ENCODE results near the gene SPRED3. TPM values are rescaled to one million over a fixed set of nuclear protein-coding genes. Genes with fewer than 3 reads are reported as not detected.
A peak's percentile ranks its signal among the peaks of the same experiment; 100 is the strongest.
"Not testable (repeated sequence)": the region's sequence is repeated elsewhere in the genome, so short reads cannot be mapped to it uniquely, and the experiment has no call there.

Gene SPRED3
- 1.1 and 1.2 TPM in 2 replicates for total RNA-seq
- 0.30 TPM for total RNA-seq (2013)
- 1.7 and 2.0 TPM in 2 replicates for polyA plus RNA-seq
- 0.09 and 1.1 TPM in 2 replicates for polyA minus RNA-seq

DNA sequence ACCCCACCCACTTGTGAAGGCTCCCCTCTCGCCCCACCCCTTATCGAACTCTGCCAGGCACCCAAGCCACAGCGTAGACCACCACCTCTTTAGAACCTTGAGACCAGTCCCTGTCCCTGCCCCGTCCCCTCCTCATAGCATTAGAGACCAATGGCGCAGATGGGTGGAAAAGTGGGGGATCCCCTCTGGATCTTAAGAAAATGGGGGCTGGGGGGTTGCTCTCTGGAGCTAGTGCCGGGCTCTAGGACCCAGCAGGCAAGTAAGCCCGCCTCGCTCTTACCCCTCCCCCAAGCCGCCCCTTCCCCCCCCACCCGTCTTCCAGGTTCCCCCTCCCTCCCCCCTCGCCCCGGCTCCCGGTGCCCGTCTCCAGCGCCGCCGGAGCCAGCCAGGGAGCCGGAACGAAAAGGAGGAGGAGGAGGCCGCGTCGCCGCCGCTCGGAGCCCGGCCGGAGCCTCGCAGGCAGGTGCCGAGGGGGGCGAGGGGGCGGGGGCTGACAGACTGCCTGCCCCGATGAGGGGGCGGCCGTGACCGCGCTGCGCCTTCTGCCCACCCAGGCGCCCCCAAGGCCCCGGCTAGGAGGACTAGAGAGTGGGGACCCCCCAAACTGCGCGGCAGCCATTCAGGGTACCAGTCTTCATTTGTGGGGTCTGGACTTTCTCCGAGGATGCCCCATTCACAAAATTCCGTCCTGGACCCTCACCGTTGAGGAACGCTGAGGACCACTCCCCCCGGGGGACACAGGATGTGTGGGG lies at the start of gene SPRED3:
TSS of gene SPRED3 (plus strand) at position 349 of the 752 bp plus-strand sequence. CDS start 1,606 bp downstream, outside the sequence.
- CTCF ChIA-PET, result interaction anchor here (1.1 to 2.3 kb wide), 3 partner anchors 9 to 53 kb away, joined by 3 to 20 read pairs (median 4); partner anchors contain the start of genes CATSPERG and FAM98C
- peak within 1 kb of the TSS; percentile 53 for H2AFZ ChIP-seq (ENCODE audit: insufficient read depth, low read depth, low read length, poor library complexity, severe bottlenecking)

DNA sequence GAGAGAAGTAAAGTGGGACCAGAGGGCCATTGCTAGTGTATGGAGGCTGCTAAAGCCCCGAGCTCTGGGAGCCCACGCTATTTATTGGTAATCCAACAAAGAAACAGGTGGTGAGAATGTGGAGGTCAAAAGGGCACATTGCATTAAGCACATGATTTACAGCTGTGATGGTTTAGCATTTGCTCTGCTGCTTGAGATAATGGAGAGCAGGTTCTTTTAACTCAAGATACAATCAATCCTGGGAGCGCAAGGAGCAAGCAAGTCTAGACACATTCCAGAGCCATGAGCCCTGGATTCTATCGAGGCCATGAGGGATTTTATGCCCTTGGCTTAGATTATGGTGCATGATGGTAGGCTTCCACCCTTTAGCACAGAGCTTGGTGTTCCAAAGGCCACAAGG lies 49.5 kb upstream of the SPRED3 start:
- H3K4me3 Mint-ChIP-seq; H2AFZ ChIP-seq (ENCODE audit: insufficient read depth, low read depth, low read length, poor library complexity, severe bottlenecking); H3K4me3 ChIP-seq (ENCODE audit: control extremely low read depth in 1 of 5, extremely low read depth in 1 of 5, insufficient read depth in 1 of 5, low read depth in 2 of 5, low read length in 4 of 5); H3K27ac Mint-ChIP-seq; ATAC-seq (ENCODE audit: low read depth); H4K20me1 ChIP-seq (ENCODE audit: control insufficient read depth, insufficient read depth, low read length, poor library complexity, severe bottlenecking); H3K27ac ChIP-seq (ENCODE audit: low read length in 2 of 2); H3K4me2 ChIP-seq (replicated peaks; ENCODE audit: low read depth, low read length, poor library complexity, severe bottlenecking); H3K9me3 Mint-ChIP-seq (ENCODE audit: insufficient read depth); H3K27me3 Mint-ChIP-seq; H3K9ac ChIP-seq (ENCODE audit: low read length); H3K27me3 ChIP-seq (replicated peaks in 1 of 4; ENCODE audit: control extremely low read depth in 1 of 4, control insufficient read depth in 3 of 4, insufficient read depth in 4 of 4, low read length in 3 of 4); H3K36me3 ChIP-seq (replicated peaks in 1 of 2; ENCODE audit: control extremely low read depth in 1 of 2, control insufficient read depth in 1 of 2, extremely low read depth in 1 of 2, insufficient read depth in 2 of 2, low read length in 1 of 2); DNase-seq; H3K79me2 ChIP-seq (ENCODE audit: control insufficient read depth, insufficient read depth, low read length); H3K9me3 ChIP-seq (ENCODE audit: control extremely low read depth in 1 of 3, control insufficient read depth in 2 of 3, insufficient read depth in 1 of 3, low read length in 2 of 3): not testable (repeated sequence)
- 92% methylated on average over 2 of the region's 4 CpGs for WGBS (ENCODE audit: insufficient coverage)
- peaks cover 5 to 11% of the 10 kb centered on the region in 2 donors for H3K4me1 ChIP-seq (ENCODE audit: control insufficient read depth in 2 of 2, insufficient read depth in 2 of 2, low read length in 2 of 2)
- intact Hi-C loops (cut with micrococcal nuclease), result loop anchor here (5.0 to 10.0 kb wide), 4 partner anchors 562 to 1262 kb away; partner anchors contain the start of genes ZNF383, ZNF420, ZNF573 and ZNF585B
- ChIA-PET CTCF (interaction anchor here (0.8 kb wide), 1 partner anchor 83 kb away, joined by 3 read pairs; no protein-coding TSS in a partner anchor), POLR2A (interaction anchor here (0.7 to 2.5 kb wide), 2 partner anchors 19 to 35 kb away, joined by 3 to 11 read pairs; partner anchors contain the start of gene PSMD8)
- peaks cover 13% of the 10 kb centered on the region for H3K4me1 Mint-ChIP-seq

More for the DNA sequence above, at the start of gene SPRED3:
- peak; percentile 34 for DNase-seq
- peak within 1 kb of the TSS; percentile 75 for H3K27ac Mint-ChIP-seq
- peak within 1 kb of the TSS; percentile 11 to 77 (median 41) for H3K4me3 ChIP-seq (ENCODE audit: control extremely low read depth in 1 of 5, extremely low read depth in 1 of 5, insufficient read depth in 1 of 5, low read depth in 2 of 5, low read length in 4 of 5)
- peaks cover 0 to 49% (median 22%) of the 10 kb centered on the region in 4 experiments for H3K27me3 ChIP-seq (replicated peaks in 1 of 4; ENCODE audit: control extremely low read depth in 1 of 4, control insufficient read depth in 3 of 4, insufficient read depth in 4 of 4, low read length in 3 of 4)
- under 1% methylated on average over 36 of the region's 46 CpGs for WGBS (ENCODE audit: insufficient coverage)
- peaks cover 29% of the 10 kb centered on the region for H3K27me3 Mint-ChIP-seq
- peaks cover 36% of the 10 kb centered on the region in 2 donors for H3K4me1 ChIP-seq (ENCODE audit: control insufficient read depth in 2 of 2, insufficient read depth in 2 of 2, low read length in 2 of 2)
- no peak within 1 kb of the TSS for H3K27ac ChIP-seq (ENCODE audit: low read length in 2 of 2)
- TF ChIP-seq CTCF (IDR thresholded peaks at IDR 0.05) (no peak), EZH2 (IDR thresholded peaks at IDR 0.05; ENCODE audit: borderline replicate concordance, insufficient read depth, low read depth, low read length, poor library complexity, severe bottlenecking) (no peak)
- H4K20me1 ChIP-seq (ENCODE audit: control insufficient read depth, insufficient read depth, low read length, poor library complexity, severe bottlenecking), result peaks cover 45% of the 10 kb centered on the region
- H3K9ac ChIP-seq (ENCODE audit: low read length), result peak within 1 kb of the TSS; percentile 69
- peak within 1 kb of the TSS; percentile 97 for H3K4me3 Mint-ChIP-seq
- H3K9me3 Mint-ChIP-seq (ENCODE audit: insufficient read depth), result no peaks in the 10 kb centered on the region
- H3K79me2 ChIP-seq (ENCODE audit: control insufficient read depth, insufficient read depth, low read length), result no peaks in the 10 kb centered on the region
- POLR2A ChIA-PET, result interaction anchor here (0.6 to 2.5 kb wide), 6 partner anchors 12 to 27 kb away, joined by 3 to 11 read pairs (median 5); partner anchors contain the start of genes FAM98C and PSMD8
- intact Hi-C loops (cut with micrococcal nuclease), result loop anchor here (1.0 to 5.0 kb wide), 2 partner anchors 52 to 229 kb away; partner anchors contain the start of genes EIF3K and MAP4K1
- H3K4me1 Mint-ChIP-seq, result peaks cover 31% of the 10 kb centered on the region
- peaks cover 0 to 30% (median 0%) of the 10 kb centered on the region in 3 donors for H3K9me3 ChIP-seq (ENCODE audit: control extremely low read depth in 1 of 3, control insufficient read depth in 2 of 3, insufficient read depth in 1 of 3, low read length in 2 of 3)
- H3K36me3 ChIP-seq (replicated peaks in 1 of 2; ENCODE audit: control extremely low read depth in 1 of 2, control insufficient read depth in 1 of 2, extremely low read depth in 1 of 2, insufficient read depth in 2 of 2, low read length in 1 of 2), result peaks cover 0 to 14% of the 10 kb centered on the region in 2 experiments
- ATAC-seq (ENCODE audit: low read depth), result no peak
- peak within 1 kb of the TSS; percentile 97 for H3K4me2 ChIP-seq (replicated peaks; ENCODE audit: low read depth, low read length, poor library complexity, severe bottlenecking)

Data from B cell (primary cell).